CD4-positive, alpha-beta T cell treated with Interleukin-21 for 1 hour (primary cell): ENCODE data around the gene NARS2.

ENCODE experiments used
- DNase-seq: peaks from one replicate; pipeline ENCODE4 v3.0.0-alpha.2; 2020

Gene NARS2

DNA sequence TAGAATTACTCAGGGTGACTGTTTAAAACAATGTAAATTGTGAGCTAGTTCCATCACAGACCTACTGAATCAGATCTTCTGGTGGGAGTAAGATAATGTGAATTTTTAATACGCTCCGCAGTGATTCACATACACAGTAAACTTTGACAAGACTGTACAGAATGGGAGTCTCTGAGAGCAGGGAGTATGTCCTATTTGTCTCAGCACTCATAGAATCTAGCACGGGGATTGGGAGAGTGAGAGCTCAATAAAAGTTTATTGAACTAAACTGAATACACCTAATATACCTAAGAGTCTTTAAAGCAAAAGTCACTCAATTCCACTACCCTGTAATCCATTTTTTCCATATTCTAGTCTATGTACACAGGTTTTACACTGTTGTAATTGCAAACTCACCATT, 145.9 kb downstream of the NARS2 start:
- DNase-seq, result no peak

GRCh38 chr11:78428266-78428636, 146.4 kb downstream of the NARS2 start:
- DNase-seq, result no peak

DNA sequence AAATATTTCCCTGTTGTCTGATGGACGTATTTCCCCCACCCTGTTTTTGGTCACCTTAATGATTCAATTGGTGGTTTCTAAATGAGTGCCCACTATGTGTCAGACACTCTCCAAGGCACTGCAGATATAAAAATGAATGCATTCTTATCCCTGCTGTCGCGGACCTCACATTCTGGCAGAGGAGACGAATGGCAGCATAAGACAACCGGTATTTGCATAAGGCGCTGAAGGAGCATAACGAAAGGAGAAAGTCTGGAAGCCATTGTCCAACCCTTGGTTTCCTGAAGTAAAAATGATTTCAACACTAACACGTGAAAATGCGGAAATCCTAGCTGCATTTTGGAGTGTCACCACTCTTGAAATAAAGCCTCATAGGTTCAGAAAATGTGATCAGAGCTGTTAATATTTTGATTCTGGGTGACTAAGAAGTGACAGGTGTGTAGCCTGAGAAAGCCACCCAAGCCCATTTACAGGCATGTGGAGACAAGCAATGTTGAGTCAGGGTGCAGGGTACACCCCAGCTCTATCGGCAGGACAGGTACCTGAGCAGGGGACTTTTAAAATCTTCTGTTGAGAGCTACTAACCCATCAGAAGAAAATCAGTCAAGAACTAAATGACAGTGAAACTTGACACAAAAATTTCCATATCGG, 146.9 kb downstream of the NARS2 start:
- DNase-seq, result no peak

- DNase-seq, result no peak
These were observed 147.8 kb downstream of the NARS2 start for GRCh38 chr11:78426845-78427244.

DNA sequence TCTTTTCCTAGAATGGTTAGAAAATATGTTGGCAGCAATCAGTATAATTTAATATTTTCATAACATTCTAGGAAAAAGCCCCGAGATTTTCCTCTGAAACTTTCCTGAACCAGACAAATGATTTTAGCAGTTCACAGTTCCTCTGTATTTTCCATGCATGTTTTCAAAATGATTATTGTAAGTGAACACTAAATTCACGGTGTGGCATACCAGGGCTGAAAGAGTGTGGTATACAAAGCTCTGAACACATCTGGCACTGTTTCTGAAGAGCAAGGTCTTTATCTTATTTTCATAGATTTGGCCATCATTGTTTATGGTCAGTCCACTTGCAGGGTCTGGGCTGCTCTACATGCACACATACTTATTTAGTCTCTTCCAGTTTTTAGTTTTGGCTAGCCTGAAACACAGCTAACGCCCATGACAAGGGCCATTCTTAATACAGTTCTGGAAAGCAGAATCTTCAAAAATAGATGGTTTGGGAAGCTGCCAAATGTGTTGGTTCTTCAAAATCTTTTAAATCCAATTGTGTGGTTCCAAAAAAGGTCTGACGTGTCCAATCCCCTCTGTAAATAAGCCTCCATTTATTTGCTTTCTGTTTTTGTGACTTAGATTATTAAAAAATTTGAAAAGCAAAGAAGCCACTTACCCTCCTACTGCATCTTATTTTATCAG, 149.1 kb downstream of the NARS2 start:
- DNase-seq, result no peak

GRCh38 chr11:78424334-78425270, 150.1 kb downstream of the NARS2 start:
- peak; percentile 21 for DNase-seq

DNA sequence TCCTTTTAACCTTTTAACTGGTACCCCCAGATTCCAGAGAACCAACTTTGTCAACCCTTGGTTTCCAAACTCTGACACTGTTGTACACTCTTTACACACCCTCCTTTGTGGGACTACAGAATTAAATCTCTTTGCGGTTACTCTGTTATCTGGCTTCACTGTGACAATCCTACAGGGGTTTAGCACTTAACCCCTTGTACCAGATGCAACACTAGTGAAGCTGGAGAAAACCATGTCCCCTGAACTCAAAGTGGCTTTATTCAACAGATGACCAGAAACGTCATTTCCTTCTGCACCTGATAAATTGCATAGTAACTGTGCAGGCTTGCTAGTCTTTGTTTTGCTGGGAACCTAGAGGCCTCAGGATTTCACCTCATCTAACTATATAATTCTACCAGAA, 151.4 kb downstream of the NARS2 start:
- no peak for DNase-seq

DNA sequence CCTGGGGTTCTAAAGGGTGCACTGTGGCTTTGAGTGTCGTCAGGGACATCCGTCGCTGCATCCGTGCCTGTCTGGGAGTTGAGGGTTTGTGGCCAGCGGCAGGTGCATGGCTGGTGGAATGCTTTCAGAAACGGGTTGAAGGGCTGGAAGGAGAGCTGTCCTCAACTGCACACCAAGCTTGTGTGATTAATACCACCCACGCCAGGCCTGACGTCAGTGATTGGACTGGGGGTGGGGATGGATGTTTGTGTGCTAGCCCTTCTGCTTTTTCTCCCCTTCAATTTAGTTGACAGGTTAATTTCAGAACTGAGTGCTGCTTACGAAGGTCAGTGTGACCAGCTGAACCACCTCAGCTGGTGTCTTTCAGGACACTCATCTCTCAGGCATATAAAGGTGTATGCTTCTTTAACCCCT, 153.9 kb downstream of the NARS2 start:
- peak; percentile 17 for DNase-seq

- DNase-seq, result peak; percentile 51
These were observed 154.4 kb downstream of the NARS2 start for GRCh38 chr11:78420255-78420764.

GRCh38 chr11:78419327-78419726, 155.3 kb downstream of the NARS2 start:
- no peak for DNase-seq

- DNase-seq, result no peak
These were observed 156.0 kb downstream of the NARS2 start for GRCh38 chr11:78418584-78419211.

GRCh38 chr11:78417888-78418583, 156.6 kb downstream of the NARS2 start:
- peak; percentile 84 for DNase-seq

- DNase-seq, result no peak
These were observed 157.3 kb downstream of the NARS2 start, which contains the start of gene GAB2 for GRCh38 chr11:78417175-78417887. TSS of gene GAB2 (minus strand) at chr11:78417820. CDS start at chr11:78417720, 100 bp downstream.

DNA sequence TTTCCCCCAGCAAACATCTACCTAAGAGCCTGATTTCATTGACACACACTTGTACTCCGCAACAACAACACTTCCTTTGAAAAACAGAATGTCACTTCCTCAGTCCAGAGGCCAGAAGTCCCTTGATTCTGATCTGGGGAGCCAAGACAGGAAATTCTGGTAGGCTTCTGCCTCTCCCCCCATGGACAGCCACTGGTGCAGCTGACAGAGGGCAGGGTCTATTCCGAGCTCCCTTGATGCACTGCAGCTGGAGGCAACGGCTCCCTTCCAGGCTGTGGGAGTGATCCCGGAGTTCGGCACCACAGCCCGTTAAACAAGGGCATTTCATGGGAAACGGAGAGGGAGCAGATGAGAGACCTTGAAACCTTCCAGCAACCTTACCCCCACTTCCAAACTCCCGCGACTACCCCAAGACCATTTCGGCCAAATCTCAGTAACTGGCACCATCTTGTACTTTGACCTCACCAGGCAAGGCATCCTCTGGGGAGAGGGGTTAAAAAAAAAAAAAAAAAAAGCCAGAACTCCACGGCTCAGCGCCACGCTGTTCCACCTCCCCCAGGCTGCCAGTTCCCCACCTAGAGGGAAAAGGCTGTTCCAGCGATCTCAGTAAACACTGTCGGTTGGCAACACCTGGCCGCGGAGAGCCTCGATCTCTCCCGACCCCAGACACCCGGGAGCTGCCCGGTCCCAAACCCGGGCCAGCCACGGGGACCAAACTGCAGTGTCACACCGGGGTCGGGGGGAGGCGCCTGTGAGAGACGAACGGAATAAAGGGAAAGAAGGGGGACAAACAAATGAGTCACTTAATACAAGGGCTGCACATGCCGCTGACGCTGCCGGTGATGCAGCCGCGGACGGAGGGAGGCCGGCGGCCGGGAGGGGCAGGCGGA, 158.1 kb downstream of the NARS2 start:
- peak; percentile 80 for DNase-seq

GRCh38 chr11:78415338-78415737, 159.3 kb downstream of the NARS2 start:
- DNase-seq, result no peak

DNA sequence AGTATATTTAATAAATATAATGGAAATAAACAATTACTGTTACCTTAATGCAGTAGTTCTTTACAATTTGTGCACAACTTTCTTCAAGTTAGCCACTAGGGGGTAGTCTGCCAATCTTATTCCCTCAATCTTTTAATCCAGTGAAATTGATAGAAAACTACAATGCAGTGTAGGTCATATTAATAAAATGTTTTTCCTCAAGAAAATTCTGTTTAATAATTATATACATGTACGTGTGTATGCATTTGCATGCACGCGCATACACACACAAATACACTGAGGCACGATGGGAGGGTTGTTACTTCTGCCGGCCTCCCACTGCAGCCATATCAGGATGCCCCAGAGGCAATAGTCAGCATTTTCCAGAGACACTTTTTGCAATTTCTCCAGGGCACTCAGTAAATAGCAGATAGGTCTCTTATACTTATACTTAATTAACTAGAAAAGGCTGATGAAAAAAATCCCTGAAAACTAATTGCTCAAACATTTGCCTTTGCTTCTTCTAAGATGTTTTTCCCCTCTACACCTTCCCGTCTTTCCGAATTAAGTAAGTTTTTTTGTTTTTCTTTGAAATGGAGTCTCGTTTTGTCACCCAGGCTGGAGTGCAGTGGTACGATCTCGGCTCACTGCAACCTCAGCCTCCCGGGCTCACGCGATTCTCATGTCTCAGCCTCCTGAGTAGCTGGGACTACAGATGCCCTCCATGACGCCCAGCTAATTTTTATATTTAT, 160.2 kb downstream of the NARS2 start:
- DNase-seq, result peak; percentile 34

DNA sequence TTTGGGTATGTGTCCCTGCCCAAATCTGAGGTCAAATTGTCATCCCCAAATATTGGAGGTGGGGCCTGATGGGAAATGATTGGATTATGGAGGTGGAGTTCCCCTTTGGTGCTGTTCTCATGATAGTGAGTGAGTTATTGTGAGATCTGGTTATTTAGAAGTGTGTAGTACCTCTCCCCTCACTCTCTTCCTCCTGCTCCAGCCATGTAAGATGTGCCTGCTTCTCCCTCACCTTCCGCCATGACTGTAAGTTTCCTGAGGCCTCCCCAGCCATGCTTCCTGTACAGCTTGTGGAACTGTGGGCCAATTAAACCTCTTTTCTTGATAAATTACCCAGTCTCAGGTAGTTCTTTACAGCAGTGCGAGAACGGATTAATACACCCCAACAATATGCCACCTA, 166.0 kb downstream of the NARS2 start:
- DNase-seq, result no peak

DNA sequence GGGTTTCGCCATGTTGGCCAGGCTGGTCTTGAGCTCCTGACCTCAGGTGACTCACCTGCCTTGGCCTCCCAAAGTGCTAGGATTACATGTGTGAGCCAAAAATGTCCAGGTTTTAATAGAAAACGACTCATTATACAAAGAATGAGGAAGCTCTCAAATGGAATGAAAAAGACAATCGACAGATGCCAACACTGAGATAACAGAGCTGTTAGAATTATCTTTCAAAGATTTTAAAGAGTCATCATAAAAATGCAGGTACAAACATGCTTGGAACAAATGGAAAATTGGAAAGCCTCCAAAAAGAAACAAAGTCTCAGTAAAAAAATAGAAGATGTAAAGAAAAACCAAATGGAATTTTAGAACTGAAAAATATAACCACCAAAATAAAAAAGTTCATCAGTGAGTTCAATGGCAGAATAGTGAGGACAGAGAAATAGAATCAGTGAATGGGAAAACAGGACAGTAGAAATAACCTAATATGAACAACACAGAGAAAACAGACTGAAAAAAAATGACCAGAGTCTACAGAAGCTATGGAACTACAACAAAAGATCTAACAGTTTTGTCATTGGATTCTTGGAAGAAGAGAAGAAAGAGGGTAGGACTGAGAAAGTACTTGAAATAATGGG, 168.0 kb downstream of the NARS2 start:
- no peak for DNase-seq

DNA sequence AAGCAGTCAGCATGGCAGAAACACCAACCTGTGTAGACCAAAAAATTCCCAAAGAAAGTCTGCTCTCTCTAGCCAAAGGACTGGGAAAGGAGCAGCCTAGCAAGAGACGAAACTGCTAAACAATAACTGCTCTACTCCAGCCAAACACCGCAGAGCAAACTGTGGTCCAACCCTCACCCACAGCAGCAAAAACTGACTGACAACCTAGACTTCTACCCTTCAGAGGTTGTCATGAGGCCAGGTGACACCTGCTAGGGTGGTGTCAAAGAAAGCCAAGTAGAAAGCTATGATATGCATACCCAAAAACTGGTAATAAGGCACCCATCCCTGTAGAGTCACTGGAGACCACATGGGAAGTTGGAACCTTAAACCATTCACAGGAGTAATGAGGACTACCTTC, 168.9 kb downstream of the NARS2 start:
- DNase-seq, result no peak
